NCI-H1436 treated with DMSO at 0.1 percent for 48 hours (cell line): ENCODE measurements around the gene PRM1.
A peak's percentile ranks its signal among the peaks of the same experiment; 100 is the strongest.

Source experiments
- DNase-seq: peaks from one replicate; lab custom pipeline; 2025; lab: John Stamatoyannopoulos, UW

PRM1 gene

DNA sequence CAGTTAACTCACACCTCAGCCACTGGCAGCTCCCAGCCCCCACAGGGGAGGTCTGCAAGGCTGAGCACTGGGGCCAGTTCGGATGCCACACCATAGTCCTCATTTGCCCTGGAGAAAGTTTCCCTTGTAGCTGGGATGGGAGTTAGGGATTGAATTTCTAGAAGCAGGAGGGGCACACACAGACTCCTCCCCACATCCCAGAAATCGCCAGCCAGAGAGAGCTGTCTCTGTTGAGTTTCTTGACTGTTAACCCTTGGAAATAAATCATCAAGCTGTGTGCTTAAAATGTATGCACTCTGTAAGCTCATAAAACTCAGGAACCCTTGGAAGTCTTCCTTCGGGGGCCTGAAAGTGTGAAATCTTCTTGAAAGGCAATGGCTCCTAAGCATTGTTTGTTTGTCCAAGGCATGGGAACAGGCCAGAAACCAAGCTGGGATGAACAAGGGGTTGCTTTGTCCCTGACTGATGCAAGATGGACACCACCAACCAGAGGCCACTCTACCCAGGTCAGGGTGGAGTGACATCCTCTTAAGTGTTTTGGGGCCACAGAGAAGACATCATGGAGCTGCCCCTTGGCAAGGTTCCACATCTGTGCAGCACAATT is 7.3 kb downstream of the PRM1 start:
- no peak for DNase-seq

GRCh38 chr16:11272921-11273720 is 8.0 kb downstream of the PRM1 start, which contains the start of gene PRM3:
Gene PRM3, minus strand, starts transcription at chr16:11273629. Its CDS starts 34 bp downstream, at chr16:11273595.
- DNase-seq: no peak

DNA sequence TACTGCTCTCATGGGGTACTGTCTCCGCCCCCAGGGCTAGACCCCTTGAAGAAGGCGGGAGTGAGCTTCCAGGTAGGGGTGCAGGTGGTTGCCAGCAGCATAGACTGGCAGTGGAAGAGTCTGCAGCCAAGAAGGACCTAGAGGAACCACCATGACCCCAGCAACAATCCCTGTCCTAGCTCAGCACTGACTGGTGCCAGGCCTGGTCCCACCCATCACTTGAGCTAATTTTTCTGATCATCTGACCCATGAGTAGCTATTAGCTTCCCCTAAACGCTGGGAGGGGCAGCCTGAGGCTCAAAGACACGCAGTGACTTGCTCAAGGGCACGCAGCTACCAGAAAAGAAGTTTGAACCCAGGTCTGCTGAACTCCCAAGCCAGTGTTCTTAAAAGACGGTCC is 8.6 kb downstream of the PRM1 start:
- no peak for DNase-seq

DNA sequence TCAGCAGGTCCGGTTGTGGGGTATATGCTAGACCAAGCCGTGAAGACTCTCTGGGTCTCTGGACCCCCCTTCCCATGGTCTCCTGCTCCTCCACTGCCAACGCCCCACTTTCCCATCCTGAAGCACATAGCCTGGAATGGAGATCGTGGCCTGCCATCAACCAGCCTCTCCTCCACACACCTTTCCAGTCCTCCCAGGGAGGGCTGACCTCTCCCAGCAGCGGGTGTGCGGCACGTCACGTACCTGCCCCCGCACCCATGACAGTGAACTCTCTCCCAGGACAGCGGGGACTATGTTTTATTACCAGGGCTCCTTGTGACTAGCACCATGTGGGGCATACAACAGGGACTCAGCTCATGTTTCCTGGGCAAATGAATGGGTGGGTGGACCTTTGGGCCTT is 9.5 kb downstream of the PRM1 start:
- no peak for DNase-seq

- DNase-seq: no peak
Measured at GRCh38 chr16:11270602-11271162, 10.4 kb downstream of the PRM1 start.

- DNase-seq: no peak
Measured at GRCh38 chr16:11268921-11269375, 12.2 kb downstream of the PRM1 start, which contains the start of gene TNP2. Gene TNP2, minus strand, starts transcription at chr16:11269325. Its CDS starts 63 bp downstream, at chr16:11269262.

GRCh38 chr16:11265124-11265523 is 16.0 kb downstream of the PRM1 start:
- DNase-seq: no peak

DNA sequence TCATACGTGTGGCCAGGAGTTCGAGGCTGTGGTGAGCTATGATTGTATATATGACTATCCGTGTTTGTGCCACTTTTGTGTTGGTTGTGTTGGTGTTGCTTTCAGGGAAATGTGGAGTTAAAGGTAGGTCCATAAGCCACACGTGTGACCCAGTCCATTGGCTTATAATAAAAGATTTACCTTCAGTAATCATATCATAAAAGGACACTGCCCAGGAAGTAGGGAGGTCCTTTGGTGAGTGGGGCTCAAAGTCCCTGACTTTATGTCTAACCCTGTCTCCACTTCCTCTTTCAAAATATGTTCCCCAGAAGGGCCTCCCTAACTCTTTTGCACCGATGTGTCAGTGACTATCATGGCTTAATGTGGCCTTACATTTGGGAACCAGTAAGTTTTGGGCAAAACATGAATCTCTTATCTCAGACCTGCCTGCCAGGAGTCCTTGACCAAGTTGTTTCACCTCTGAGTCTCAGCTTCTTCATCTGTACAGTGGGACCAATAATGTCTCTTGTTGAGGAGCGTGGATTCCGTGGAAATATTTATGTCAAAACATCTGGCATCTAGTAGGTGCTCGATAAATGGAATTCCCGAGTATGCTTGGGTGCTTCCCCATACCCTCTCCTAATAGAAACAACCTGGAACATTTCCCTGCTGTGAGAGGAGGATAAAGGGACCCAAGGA is 16.8 kb downstream of the PRM1 start:
- DNase-seq: no peak

DNA sequence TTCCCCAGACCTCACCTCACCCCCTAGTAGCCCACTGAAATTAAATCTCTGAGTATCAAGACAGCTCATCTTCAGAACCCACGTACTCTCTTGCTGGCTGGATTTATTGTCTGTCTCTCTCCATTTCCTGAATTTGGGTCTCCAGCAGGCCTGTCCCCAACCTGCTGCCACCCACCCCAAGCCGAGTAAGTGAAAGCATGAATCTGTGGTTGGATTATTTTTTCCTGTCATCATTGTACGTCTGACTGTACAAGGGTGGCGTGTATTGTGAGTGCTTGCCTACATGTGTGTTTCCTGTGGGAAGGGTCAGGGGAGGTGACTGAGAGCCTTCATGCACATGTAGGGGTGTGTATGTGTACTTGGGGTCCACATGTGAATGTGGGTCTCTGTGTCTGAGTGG is 17.4 kb downstream of the PRM1 start:
- DNase-seq: no peak

DNA sequence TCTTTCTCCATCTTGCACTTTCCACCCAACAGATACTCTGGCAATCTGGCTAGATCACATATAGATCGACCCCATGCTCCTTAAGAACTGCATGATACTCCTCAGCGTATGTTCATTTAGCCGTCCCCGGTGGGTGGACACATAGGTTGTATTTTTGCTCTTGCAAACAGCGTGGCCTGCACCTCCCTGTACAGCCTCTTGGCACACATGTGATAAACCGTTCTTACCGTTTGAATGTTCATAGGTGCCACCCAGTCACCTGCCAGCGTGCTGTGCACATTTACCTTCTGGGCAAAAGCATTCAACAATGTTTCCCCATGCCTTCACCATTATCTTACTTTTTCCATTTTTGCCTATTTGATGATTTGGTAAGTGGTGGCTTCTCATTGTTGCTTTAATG is 18.2 kb downstream of the PRM1 start:
- DNase-seq: no peak

DNA sequence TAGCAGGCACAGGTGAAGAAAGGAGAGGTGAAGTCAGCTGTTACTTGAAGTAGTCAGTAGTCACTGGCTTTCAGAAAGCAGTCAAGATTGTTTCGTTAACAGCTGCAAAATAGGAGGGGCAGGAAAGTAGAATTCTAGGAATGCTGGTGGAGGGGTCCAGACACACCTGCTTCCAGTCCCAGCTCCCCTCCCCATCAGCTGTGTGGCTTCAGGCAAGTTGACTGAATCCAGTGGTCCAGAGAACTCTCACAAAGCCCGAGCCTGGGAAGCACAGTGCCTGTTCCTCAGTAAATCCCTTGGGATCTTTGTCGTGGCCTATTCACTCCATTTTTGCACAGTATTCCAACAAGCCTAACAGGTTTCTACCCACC is 20.5 kb downstream of the PRM1 start:
- DNase-seq: no peak

- DNase-seq: no peak
Measured at GRCh38 chr16:11259655-11260595, 21.2 kb downstream of the PRM1 start.

GRCh38 chr16:11258553-11259492 is 22.3 kb downstream of the PRM1 start:
- no peak for DNase-seq

- no peak for DNase-seq
Measured at GRCh38 chr16:11257131-11257938, 23.8 kb downstream of the PRM1 start.

DNA sequence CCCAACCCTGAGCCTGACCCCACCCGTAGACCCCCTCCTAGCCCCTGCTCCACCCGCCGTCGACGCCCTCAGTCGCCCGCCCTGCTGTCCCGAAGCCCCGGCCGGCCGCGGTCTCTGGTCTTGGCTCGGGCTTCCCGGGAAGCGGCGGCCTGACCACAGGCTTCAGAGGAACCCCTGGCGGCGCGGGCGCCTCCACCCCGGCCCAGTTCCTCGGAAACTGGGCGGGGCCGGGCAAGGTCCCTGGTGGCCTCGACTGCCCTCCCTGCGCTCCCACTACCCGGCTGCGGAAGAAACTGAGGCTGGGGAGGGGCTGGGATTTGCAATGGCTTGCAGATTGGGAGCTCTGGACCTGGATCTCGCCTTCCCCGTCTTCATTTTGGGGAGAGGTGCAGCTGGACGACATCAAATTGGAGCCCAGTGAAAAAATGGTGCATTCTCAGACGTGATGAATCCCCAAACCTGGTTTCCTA is 24.4 kb downstream of the PRM1 start:
- no peak for DNase-seq

GRCh38 chr16:11255737-11256660 is 25.1 kb downstream of the PRM1 start, which contains the start of gene SOCS1:
Gene SOCS1, minus strand, starts transcription at chr16:11256204. Its CDS starts 726 bp downstream, at chr16:11255478.
- peak; percentile 30 for DNase-seq

GRCh38 chr16:11254913-11255736 is 26.0 kb downstream of the PRM1 start:
- DNase-seq: no peak
